NK-92 treated with Interleukin-12 subunit alpha and Interleukin-12 subunit beta, amount 100 ng/mL, for 24 hours (cell line): Measurements from ENCODE around the gene KCNMA1.
"Not testable (repeated sequence)": the region's sequence is repeated elsewhere in the genome, so short reads cannot be mapped to it uniquely, and the experiment has no call there.

Experiments
- DNase-seq: peaks from one replicate; lab custom pipeline; 2025; lab: John Stamatoyannopoulos, UW

Gene KCNMA1

DNA sequence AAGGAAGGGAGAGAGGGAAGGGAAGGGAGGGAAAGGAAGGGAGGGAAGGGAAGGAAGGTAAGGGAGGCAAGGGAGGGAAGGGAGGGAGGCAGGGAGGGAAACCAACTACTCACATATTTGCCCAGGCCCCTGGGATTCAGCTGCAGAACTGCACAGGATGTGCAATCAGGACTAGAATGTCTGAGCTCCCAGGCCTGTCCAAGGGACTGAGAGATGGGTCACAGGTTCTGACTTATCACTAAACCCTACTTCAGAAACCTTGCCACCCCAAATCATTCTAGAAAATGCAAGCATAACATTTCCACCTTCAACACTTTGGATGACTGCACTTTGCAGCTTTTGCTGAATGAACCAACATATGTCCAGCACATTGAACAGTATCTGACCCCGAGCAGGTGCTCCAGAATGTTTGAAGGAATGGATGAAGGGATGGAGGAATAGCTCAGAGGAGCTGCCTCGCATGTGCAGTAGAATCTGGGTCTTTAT, 245.3 kb downstream of the KCNMA1 start:
- no peak for DNase-seq

- DNase-seq: no peak
Measured at GRCh38 chr10:77391605-77392235, 245.9 kb downstream of the KCNMA1 start.

DNA sequence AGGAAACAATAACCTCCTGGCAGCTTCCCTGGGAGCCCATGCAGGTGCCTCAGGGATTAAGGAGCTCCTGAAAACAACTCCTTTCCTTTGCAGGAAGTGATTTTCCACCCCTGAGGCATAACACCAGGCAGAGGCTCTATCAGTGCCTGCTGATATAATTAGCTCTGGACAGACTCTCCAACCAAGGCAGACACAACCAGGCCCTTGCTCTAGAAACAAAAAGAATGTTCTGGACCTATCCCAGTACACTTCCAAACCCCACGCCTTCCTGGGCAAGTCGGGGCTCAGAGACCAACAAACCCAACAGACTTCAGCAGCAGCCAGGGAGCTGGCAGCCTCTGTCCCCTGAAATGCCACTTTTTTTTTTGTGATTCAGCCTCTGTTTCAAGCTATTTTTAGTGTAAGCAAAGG, 247.1 kb downstream of the KCNMA1 start:
- no peak for DNase-seq

- no peak for DNase-seq
Measured at GRCh38 chr10:77388571-77389100, 249.0 kb downstream of the KCNMA1 start.

DNA sequence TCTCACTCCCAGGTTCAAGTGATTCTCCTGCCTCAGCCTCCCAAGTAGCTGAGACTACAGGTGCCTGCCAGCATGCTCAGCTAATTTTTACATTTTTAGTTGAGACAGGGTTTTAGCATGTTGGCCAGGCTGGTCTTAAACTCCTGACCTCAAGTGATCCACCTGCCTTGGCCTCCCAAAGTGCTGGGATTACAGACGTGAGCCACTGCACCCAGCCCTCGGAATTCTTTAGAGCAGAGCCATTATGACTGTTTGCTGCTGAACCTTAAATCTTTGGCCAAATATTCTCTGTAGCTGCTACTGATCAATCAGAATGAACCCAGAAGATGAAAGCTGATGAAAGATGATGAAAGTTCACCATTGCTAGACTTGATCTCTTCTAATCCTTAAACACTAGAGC, 249.9 kb downstream of the KCNMA1 start:
- DNase-seq: not testable (repeated sequence)

GRCh38 chr10:77387247-77387646, 250.4 kb downstream of the KCNMA1 start:
- DNase-seq: no peak

- DNase-seq: no peak
Measured at GRCh38 chr10:77386838-77387237, 250.8 kb downstream of the KCNMA1 start.

DNA sequence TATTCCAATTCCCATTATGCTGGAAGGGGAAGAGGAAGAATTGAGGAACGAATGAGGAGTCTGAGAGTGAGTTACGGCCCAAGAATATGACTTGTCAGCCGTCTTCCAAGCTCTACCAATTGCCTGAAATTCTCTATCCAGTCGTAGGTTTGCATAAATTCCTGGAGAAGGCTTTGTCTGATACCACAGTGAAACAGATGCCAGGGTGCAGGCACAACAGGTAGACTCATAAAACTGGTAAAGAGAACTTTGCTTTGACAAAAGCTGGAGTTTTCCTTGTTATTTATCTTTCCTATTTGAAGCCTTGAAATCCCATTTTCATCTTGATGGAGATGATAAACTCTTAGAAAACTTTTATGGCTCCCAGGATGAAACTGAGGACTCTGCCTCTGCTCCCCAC, 251.2 kb downstream of the KCNMA1 start:
- DNase-seq: no peak

DNA sequence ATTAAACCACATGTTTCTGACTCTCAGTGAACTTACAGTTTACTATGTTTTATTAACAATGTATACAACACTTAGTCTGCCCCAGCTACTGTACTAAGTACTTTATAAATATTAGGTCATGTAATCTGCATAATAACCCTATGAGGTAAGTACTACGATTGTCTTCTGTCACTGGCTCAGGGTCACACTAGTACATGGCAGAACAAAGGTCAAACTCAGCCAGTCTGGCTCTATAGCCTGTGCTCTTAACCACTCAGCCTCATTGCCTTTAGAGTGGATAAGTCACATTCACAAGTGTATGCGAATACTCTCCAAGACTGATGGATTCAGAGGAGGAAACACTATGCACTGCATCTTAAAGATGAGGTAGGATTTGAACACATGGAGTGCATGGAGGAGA, 252.3 kb downstream of the KCNMA1 start:
- no peak for DNase-seq

DNA sequence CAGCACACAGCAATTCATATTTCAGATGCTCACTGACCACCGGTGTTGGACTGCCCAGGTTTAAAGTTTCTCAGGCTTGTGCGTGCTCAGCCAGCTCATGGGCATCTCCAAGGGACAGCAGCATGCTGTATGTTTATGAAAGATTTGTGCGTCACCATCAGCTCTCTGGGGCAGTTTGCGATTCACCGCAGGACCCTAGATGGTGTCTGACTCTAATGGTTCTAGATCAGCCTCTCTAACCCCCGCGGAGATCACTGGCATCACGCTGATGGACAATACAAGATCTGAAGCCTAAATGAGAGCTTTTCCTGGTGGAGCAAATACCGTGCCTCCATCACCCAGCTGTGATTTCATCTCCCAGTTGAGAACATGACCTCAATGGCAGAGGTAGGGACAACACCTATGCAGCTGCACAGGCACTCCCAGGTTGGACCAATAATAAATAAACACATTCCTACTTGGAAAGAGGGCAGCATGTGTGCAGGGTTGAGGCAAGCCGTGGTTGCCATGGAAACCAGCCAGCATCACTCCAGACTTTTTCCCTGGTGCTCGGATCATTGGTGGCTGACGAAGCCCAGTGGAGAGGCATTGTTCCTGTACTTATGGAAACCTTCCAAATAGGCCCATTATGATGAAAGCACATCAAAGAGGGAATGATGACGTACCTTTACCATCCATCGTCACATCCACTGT, 253.6 kb downstream of the KCNMA1 start:
- no peak for DNase-seq

- no peak for DNase-seq
Measured at GRCh38 chr10:77381750-77382149, 255.9 kb downstream of the KCNMA1 start.

DNA sequence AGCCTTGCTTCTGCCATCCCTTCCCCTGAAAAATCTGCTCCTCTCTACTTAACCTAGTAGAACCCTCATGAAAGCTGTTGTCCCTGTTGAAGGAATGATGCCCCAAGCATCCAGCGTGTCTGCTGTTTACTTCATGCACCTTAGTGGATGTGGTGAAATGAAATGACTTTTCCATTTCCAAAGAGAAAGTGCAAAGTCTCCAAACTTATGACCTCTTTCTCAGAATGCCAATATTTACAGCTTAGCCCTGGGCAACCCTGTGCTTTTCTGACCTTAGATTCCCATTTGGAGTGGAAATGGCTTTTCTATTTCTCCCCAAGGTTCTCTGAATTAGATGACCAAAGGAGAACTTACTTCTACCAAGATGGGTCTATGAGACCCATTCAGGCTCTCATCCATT, 256.9 kb downstream of the KCNMA1 start:
- DNase-seq: no peak

GRCh38 chr10:77380191-77380590, 257.4 kb downstream of the KCNMA1 start:
- no peak for DNase-seq

DNA sequence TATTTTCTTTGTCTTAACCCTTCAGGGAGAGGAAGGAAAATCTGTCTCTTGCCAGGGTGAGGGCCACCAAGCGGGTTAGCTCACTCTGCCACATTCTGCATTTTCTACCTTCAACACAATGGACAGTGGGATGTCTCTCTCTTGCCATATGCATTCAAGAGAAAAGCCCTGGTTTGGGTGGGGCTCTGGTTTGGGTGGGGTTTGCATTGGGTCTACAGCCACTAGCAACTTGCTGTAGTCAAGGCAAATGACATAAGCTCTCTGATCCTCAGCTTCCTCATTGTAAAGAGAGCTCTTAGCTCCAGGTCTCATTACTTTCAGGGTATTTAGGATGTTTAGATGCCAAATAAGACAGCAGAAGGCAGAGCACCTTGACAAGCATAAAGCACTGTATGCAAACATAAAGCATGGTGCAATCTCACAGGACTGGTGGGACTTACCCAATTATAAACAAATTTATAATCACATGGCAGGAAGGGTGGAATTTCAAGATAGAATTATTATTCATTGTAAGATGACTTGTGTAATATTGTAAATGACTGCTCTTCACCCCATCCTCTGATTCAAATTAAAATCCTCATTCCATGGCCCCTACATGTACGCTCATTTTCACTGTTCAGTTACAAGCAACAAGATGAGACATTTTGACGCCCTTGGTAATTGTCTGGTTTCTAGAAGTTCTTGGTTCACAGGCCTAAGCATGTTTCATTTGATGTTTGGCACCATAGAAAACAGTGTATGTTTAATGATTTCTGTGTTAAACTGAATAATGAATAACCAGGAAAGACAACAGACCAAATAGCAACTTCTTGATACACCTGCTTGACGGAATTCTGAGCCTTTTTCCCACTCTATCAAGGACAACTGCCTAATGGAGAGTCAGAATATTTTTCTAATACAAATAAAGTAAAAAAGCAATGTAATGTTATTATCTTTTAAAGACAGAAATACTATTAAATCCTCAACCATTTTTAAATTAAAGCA, 258.9 kb downstream of the KCNMA1 start:
- DNase-seq: no peak

- DNase-seq: no peak
Measured at GRCh38 chr10:77377678-77378352, 259.8 kb downstream of the KCNMA1 start.

- no peak for DNase-seq
Measured at GRCh38 chr10:77377034-77377433, 260.6 kb downstream of the KCNMA1 start.

GRCh38 chr10:77374189-77374656, 263.4 kb downstream of the KCNMA1 start:
- DNase-seq: no peak

DNA sequence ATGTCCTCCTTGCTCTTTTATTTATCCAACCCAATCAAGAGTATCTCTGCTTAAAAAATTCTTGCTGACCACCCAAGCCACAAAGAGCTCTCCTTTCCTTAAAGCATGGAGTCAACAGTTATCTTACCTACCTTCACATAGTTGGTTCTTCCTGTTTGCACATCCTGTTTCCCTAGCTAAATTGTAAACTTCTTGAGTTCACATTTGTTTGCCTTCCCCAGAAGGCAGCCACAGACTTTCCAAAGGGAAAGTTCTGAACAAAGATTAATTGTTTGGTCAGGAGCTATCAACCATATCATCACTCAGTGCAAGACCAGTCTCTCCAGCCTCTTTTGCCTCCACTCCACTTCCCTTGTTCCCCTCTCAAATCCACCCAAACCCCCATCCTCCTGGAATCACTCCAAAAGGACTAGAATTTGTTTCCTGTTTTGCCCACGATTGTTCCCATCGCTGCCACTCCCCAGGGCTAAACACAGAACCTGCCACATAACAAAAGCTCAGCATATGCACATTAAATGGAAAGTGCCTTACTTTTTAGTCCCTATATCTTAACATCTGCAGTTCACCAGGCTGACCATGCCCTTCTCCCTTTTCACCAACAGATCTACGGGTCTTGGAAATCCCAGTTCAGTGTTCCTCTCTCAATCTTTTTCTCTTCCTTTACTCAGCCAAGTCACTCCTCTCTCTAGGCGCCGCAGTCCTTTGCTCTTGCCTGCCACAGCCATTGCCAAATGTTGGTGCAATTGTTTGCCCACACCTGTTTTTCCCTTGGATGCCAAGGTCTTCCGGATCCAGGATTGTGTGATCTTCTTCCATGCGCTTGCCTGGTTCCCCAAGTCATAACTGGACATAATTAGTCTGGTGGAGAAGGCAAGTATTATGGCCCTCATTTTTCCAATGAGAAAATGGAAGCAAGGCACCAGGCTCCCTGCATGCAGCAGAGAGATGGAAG, 265.5 kb downstream of the KCNMA1 start:
- no peak for DNase-seq

GRCh38 chr10:77371421-77371820, 266.2 kb downstream of the KCNMA1 start:
- no peak for DNase-seq

DNA sequence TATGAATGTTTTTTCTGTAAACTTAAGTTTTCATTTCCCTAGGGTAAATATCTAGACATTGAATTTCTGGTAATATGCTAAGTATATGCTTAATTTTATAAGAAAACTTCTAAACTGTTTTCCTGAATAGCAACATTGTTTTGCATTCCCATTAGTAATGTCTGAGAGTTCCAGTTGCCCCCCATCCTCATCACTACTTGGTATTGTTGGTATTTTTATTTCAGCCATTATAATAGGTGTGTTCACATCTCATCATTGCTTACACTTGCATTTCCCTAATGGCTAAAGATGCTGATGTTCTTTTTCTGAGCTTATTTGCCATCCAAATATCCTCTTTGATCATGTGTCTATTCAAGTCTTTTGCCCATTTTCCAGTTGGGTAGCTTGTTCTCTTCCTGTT, 269.6 kb downstream of the KCNMA1 start:
- no peak for DNase-seq
